ENCODE measurements around the gene SH2D3C. TPM values are rescaled to one million over a fixed set of nuclear protein-coding genes. Genes with fewer than 3 reads are reported as not detected.

The SH2D3C gene
- total RNA-seq, 4 donors from 2014 or later: 6.8 to 23.0 (median 8.4) TPM

GRCh38 chr9:127761061-127761460 is 17.4 kb downstream of the SH2D3C start:
- TF ChIP-seq CTCF (IDR thresholded peaks at IDR 0.05; ENCODE audit: low read depth): no peak

- TF ChIP-seq CTCF (IDR thresholded peaks at IDR 0.05; ENCODE audit: low read depth): no peak
Observed at GRCh38 chr9:127758843-127759242, 19.6 kb downstream of the SH2D3C start.

- no peak for TF ChIP-seq CTCF (IDR thresholded peaks at IDR 0.05; ENCODE audit: low read depth)
Observed at GRCh38 chr9:127756233-127756632, 22.2 kb downstream of the SH2D3C start.

- no peak for TF ChIP-seq CTCF (IDR thresholded peaks at IDR 0.05; ENCODE audit: low read depth)
Observed at GRCh38 chr9:127755061-127756060, 23.1 kb downstream of the SH2D3C start.

- no peak for TF ChIP-seq CTCF (IDR thresholded peaks at IDR 0.05; ENCODE audit: low read depth)
Observed at GRCh38 chr9:127754099-127755060, 24.1 kb downstream of the SH2D3C start.

- TF ChIP-seq CTCF (IDR thresholded peaks at IDR 0.05; ENCODE audit: low read depth): no peak
Observed at GRCh38 chr9:127753622-127754021, 24.8 kb downstream of the SH2D3C start.
